Hematopoietic multipotent progenitor cell treated with erythropoietin and hydrocortisone succinate and interleukin-3 and kit ligand, for 17 days (in vitro differentiated cells): Measurements from ENCODE around the gene PEX16.

Experiments
- DNase-seq: peaks from one replicate; pipeline ENCODE4 v3.0.0-alpha.2; 2015; ENCODE audit warnings: low spot score

Gene PEX16

GRCh38 chr11:45876401-45876800 is 41.3 kb downstream of the PEX16 start:
- no peak for DNase-seq

- DNase-seq, result peak; percentile 45
These were observed 44.9 kb downstream of the PEX16 start for GRCh38 chr11:45872651-45873356.

GRCh38 chr11:45871638-45872037 is 46.0 kb downstream of the PEX16 start:
- DNase-seq, result no peak

- no peak for DNase-seq
These were observed 47.0 kb downstream of the PEX16 start for GRCh38 chr11:45870706-45871105.

- DNase-seq, result no peak
These were observed 48.1 kb downstream of the PEX16 start for GRCh38 chr11:45869551-45869950.

GRCh38 chr11:45864041-45864440 is 53.6 kb downstream of the PEX16 start:
- DNase-seq, result no peak

GRCh38 chr11:45860764-45861510 is 56.7 kb downstream of the PEX16 start:
- DNase-seq, result no peak

GRCh38 chr11:45860348-45860747 is 57.3 kb downstream of the PEX16 start:
- no peak for DNase-seq
